GM12878 (cell line): ENCODE data around the gene KIFC1. TPM values are rescaled to one million over a fixed set of nuclear protein-coding genes. Genes with fewer than 3 reads are reported as not detected.

Experiments used
- ATAC-seq: fragments of 200-7000 bp; cut with Tn5 transposase; 3 replicates; pipeline ENCODE4 v1.9.1; 2020; ENCODE audit warnings: mild to moderate bottlenecking, moderate library complexity
- BruUV-seq: library from RNA; stranded (reverse); fragments of 400-500 nt; replicated peaks from 2 replicates; lab custom pipeline; 2021; lab: Mats Ljungman, UMichigan
- CTCF ChIA-PET: fragments of 300-600 bp; sonication (Branson Sonifier 250); formaldehyde crosslinking; extraction: SDS; loops from one replicate; lab custom pipeline; 2021; ENCODE audit warnings: inconsistent platforms; lab: Yijun Ruan, JAX
- POLR2A ChIA-PET: fragments of 350-600 bp; formaldehyde crosslinking; extraction: SDS; loops from one replicate; lab custom pipeline; 2021; ENCODE audit warnings: inconsistent platforms; lab: Charles Lee
- RAD21 ChIA-PET: fragments of 300-600 bp; sonication (Branson Sonifier 250); formaldehyde crosslinking; loops from one replicate; lab custom pipeline; 2023; ENCODE audit warnings: antibody characterized with exemption; ENCODE audit not compliant: unreplicated experiment; lab: Charles Lee
- SMC1A ChIA-PET: fragments of 300-600 bp; sonication (Branson Sonifier 250); formaldehyde crosslinking; loops from one replicate; lab custom pipeline; 2023; ENCODE audit not compliant: unreplicated experiment, uncharacterized antibody; lab: Charles Lee
- DNase-seq: peaks from one replicate; pipeline ENCODE4 v3.0.0-alpha.2; 2011; ENCODE audit warnings: low read depth, low spot score
- FAIRE-seq: peaks from 3 replicates; lab custom pipeline; 2011; peaks lifted over from hg19 to GRCh38; lab: Jason Lieb, UNC
- H2AFZ ChIP-seq: 2 replicates; pipeline ENCODE4 v1.6.0; 2011; ENCODE audit warnings: low read depth, low read length, control low read depth; ENCODE audit not compliant: control insufficient read depth
- H3K27ac ChIP-seq: 2 replicates; pipeline ENCODE4 v1.5.1; 2011; ENCODE audit warnings: control low read depth; ENCODE audit not compliant: control insufficient read depth, insufficient read depth
- H3K27me3 ChIP-seq, 2 experiments: replicated peaks in 1 of 2; 2 replicates each; pipeline versions ENCODE4 v1.6.0 to v1.6.1; 2011; ENCODE audit warnings: low read length in 1 of 2; ENCODE audit not compliant: control insufficient read depth in 2 of 2, insufficient read depth in 2 of 2
- H3K36me3 ChIP-seq, 2 experiments: 2 replicates each; pipeline ENCODE4 v1.5.1; 2011; ENCODE audit warnings: low read length in 1 of 2; ENCODE audit not compliant: control insufficient read depth in 2 of 2, insufficient read depth in 2 of 2
- H3K4me1 ChIP-seq: 2 replicates; pipeline ENCODE4 v1.6.1; 2011; ENCODE audit warnings: mild to moderate bottlenecking, low read length, moderate library complexity, mixed read lengths; ENCODE audit not compliant: control insufficient read depth, insufficient read depth
- H3K4me2 ChIP-seq: 2 replicates; pipeline ENCODE4 v1.6.0; 2011; ENCODE audit warnings: control low read depth; ENCODE audit not compliant: control insufficient read depth, insufficient read depth
- H3K4me3 ChIP-seq: fragments of 200-600 bp; sonication (generic); 2 replicates; pipeline ENCODE4 v1.5.1; 2016
- H3K79me2 ChIP-seq: 2 replicates; pipeline ENCODE4 v1.6.0; 2011; ENCODE audit warnings: low read length; ENCODE audit not compliant: control insufficient read depth, insufficient read depth
- H3K9ac ChIP-seq: 2 replicates; pipeline ENCODE4 v1.8.0; 2011; ENCODE audit warnings: low read length, control low read depth, mixed read lengths; ENCODE audit not compliant: control insufficient read depth, insufficient read depth
- H3K9me3 ChIP-seq: replicated peaks from 3 replicates; pipeline ENCODE4 v1.5.1; 2011; ENCODE audit warnings: mild to moderate bottlenecking, low read length; ENCODE audit not compliant: control insufficient read depth, insufficient read depth
- H4K20me1 ChIP-seq: 2 replicates; pipeline ENCODE4 v1.6.0; 2011; ENCODE audit not compliant: control insufficient read depth, insufficient read depth
- EED ChIP-seq: sonication (generic); IDR thresholded peaks from 2 replicates; pipeline ENCODE4 v1.6.1; 2016; ENCODE audit warnings: antibody characterized with exemption, low read depth
- NFYB ChIP-seq: IDR thresholded peaks from 2 replicates; pipeline ENCODE4 v1.6.1; 2011; ENCODE audit warnings: low read depth, mild to moderate bottlenecking, low read length, improper control_type of control experiment, moderate library complexity; ENCODE audit not compliant: insufficient read depth
- USF2 ChIP-seq: IDR thresholded peaks from 2 replicates; pipeline ENCODE4 v1.6.1; 2011; ENCODE audit warnings: low read depth, low read length, improper control_type of control experiment, borderline replicate concordance
- ZBTB40 ChIP-seq: fragments of 450-650 bp; IDR thresholded peaks from 2 replicates; pipeline ENCODE4 v1.6.1; 2016; ENCODE audit warnings: mild to moderate bottlenecking, moderate library complexity, borderline replicate concordance
- WGBS: methylation state at CpG from one replicate; pipeline ENCODE4 v1.1.6; 2016; ENCODE audit warnings: low lambda C conversion rate; ENCODE audit not compliant: insufficient replicate concordance, insufficient coverage; ENCODE audit errors: missing lambda C conversion rate; 5-methylcytosine and 5-hydroxymethylcytosine counted together
- in situ Hi-C: fragments of 300-500 bp; cut with MboI; formaldehyde crosslinking; loops from 9 replicates; pipeline ENCODE4 v1.14.3; 2018; ENCODE audit warnings: mixed read lengths
- intact Hi-C: fragments of 100-400 bp; cut with micrococcal nuclease; formaldehyde crosslinking; loops from one replicate; pipeline ENCODE4 v1.14.2; 2022; ENCODE audit not compliant: unreplicated experiment
- polyA plus RNA-seq, 11 experiments: library from polyadenylated mRNA; depleted of rRNA in 4 of 11; unstranded in 6 of 11; stranded (reverse) in 5 of 11; fragments of >200 nt; fragmentation: Nextera tagmentation in 4 of 11; fragmentation: Illumina TruSeq in 1 of 11; extraction: Ambion mirVana in 4 of 11; extraction: Trizol in 1 of 11; gene quantifications; 1 replicate in 1 of 11; 2 replicates in 10 of 11; pipeline versions ENCODE4 v1.2.1 to v1.2.3, GENCODE V29; 2011 to 2016; ENCODE audit warnings: inconsistent platforms in 2 of 11, missing spikeins in 2 of 11, low read depth in 1 of 11
- total RNA-seq, 4 experiments: library from RNA; depleted of rRNA in 3 of 4; stranded (reverse); fragments of >200 nt in 3 of 4; fragmentation: Illumina TruSeq in 1 of 4; extraction: Trizol in 1 of 4; gene quantifications; 2 replicates each; pipeline versions ENCODE4 v1.2.1 to v1.2.3, GENCODE V29; 2013 to 2021

The KIFC1 gene
- total and polyA plus RNA-seq, 10 of the 15 experiments (the other 5 are each of a cell fraction or from before 2014, with no cell fraction given): 1.8 to 87.4 (median 54.4) TPM

- peak; percentile 89 for TF ChIP-seq ZBTB40
- TF ChIP-seq USF2: no peak
These were observed 62.7 kb downstream of the KIFC1 start, which contains the start of gene ZBTB9 (continued) for GRCh38 chr6:33454009-33454946.

GRCh38 chr6:33455051-33455450 lies 63.4 kb downstream of the KIFC1 start:
- H3K27me3 ChIP-seq: no peaks in the 10 kb centered on the region
- intact Hi-C loops (no loop called here), in situ Hi-C loops (no loop called here)
- H3K79me2 ChIP-seq: peaks cover 17% of the 10 kb centered on the region
- DNase-seq: no peak
- peak overlapping the region; percentile 54 for H3K27ac ChIP-seq
- FAIRE-seq: no peak
- 77% methylated on average over 16 of the region's 16 CpGs for WGBS
- POLR2A ChIA-PET: interaction anchor here (0.5 to 2.0 kb wide), 8 partner anchors 9 to 116 kb away, joined by 3 to 8 read pairs (median 6); no protein-coding TSS in a partner anchor
- no peaks in the 10 kb centered on the region for H3K9me3 ChIP-seq
- peak overlapping the region; percentile 96 for H3K9ac ChIP-seq
- no peaks in the 10 kb centered on the region for H4K20me1 ChIP-seq
- SMC1A ChIA-PET: interaction anchor here (1.1 to 1.3 kb wide), 2 partner anchors 9 to 116 kb away, joined by 3 to 6 read pairs; no protein-coding TSS in a partner anchor
- H3K4me2 ChIP-seq: peak overlapping the region; percentile 89
- no TSS peak for BruUV-seq
- H2AFZ ChIP-seq: peak overlapping the region; percentile 86
- CTCF ChIA-PET: interaction anchor here (0.6 to 1.6 kb wide), 5 partner anchors 9 to 199 kb away, joined by 3 to 4 read pairs (median 4); no protein-coding TSS in a partner anchor
- H3K4me3 ChIP-seq: peak overlapping the region; percentile 86
- RAD21 ChIA-PET: interaction anchor here (0.8 to 2.2 kb wide), 8 partner anchors 9 to 125 kb away, joined by 3 to 15 read pairs (median 4); partner anchors contain the start of gene BAK1
- peaks cover 3% of the 10 kb centered on the region; the same call in 1 of the 2 replicates for H3K4me1 ChIP-seq
- no peaks in the 10 kb centered on the region; a peak in 1 of 4 replicates for H3K36me3 ChIP-seq
- no peak for ATAC-seq
- TF ChIP-seq NFYB: no peak
- no peak for TF ChIP-seq EED
